SK-N-SH treated with all-trans-retinoic acid at 6 μM for 48 hours (cell line): Measurements from ENCODE around the gene MACF1.

Experiments used
- ATAC-seq: fragments of 200-7000 bp; cut with Tn5 transposase; 3 replicates; pipeline ENCODE4 v1.9.1; 2020; ENCODE audit warnings: mild to moderate bottlenecking, moderate library complexity
- BACH2 ChIP-seq: fragments of 250-450 bp; sonication (Bioruptor Pico); IDR thresholded peaks from 2 replicates; pipeline ENCODE4 v1.9.0; 2021; ENCODE audit warnings: mild to moderate bottlenecking, borderline replicate concordance
- CSRNP3 ChIP-seq: fragments of 250-450 bp; sonication (Bioruptor Pico); IDR thresholded peaks from 2 replicates; pipeline ENCODE4 v1.5.1; 2021; ENCODE audit warnings: mild to moderate bottlenecking, moderate library complexity
- ESRRG ChIP-seq: fragments of 250-450 bp; sonication (Bioruptor Pico); IDR thresholded peaks from 2 replicates; pipeline ENCODE4 v1.6.1; 2021; ENCODE audit warnings: mild to moderate bottlenecking
- GLIS3 ChIP-seq: fragments of 250-450 bp; sonication (Bioruptor Pico); IDR thresholded peaks from 2 replicates; pipeline ENCODE4 v1.5.0; 2020; ENCODE audit warnings: mild to moderate bottlenecking, moderate library complexity
- ISL1 ChIP-seq: fragments of 250-450 bp; sonication (Bioruptor Pico); IDR thresholded peaks from 2 replicates; pipeline ENCODE4 v2.1.2; 2022; ENCODE audit warnings: mild to moderate bottlenecking, moderate library complexity
- OSR1 ChIP-seq: fragments of 250-450 bp; sonication (Bioruptor Pico); IDR thresholded peaks from 2 replicates; pipeline ENCODE4 v1.8.0; 2022; ENCODE audit warnings: moderate library complexity, mild to moderate bottlenecking, inconsistent platforms
- RARB ChIP-seq: fragments of 250-450 bp; sonication (Bioruptor Pico); IDR thresholded peaks from 2 replicates; pipeline ENCODE4 v1.8.0; 2021; ENCODE audit warnings: mild to moderate bottlenecking, moderate library complexity
- SNAI2 ChIP-seq: fragments of 250-450 bp; sonication (Bioruptor Pico); IDR thresholded peaks from 2 replicates; pipeline ENCODE4 v1.5.0; 2020; ENCODE audit warnings: mild to moderate bottlenecking, moderate library complexity
- TCF4 ChIP-seq: fragments of 250-450 bp; sonication (Bioruptor Pico); IDR thresholded peaks from 2 replicates; pipeline ENCODE4 v1.8.0; 2021; ENCODE audit warnings: mild to moderate bottlenecking, moderate library complexity, borderline replicate concordance
- TSHZ2 ChIP-seq: fragments of 250-450 bp; sonication (Bioruptor Pico); IDR thresholded peaks from 2 replicates; pipeline ENCODE4 v1.5.0; 2020; ENCODE audit warnings: mild to moderate bottlenecking, moderate library complexity
- ZC3H10 ChIP-seq: fragments of 250-450 bp; sonication (Bioruptor Pico); IDR thresholded peaks from 2 replicates; pipeline ENCODE4 v1.5.1; 2021; ENCODE audit warnings: mild to moderate bottlenecking, moderate library complexity
- ZFP30 ChIP-seq: fragments of 450-650 bp; formaldehyde crosslinking; IDR thresholded peaks from 2 replicates; pipeline ENCODE4 v1.5.0; 2022; ENCODE audit warnings: mild to moderate bottlenecking, moderate library complexity
- ZNF565 ChIP-seq: fragments of 450-650 bp; formaldehyde crosslinking; conservative IDR thresholded peaks from 2 replicates; pipeline ENCODE4 v1.5.0; 2020; ENCODE audit warnings: low read depth, mild to moderate bottlenecking, moderate library complexity
- ZNF70 ChIP-seq: fragments of 450-650 bp; formaldehyde crosslinking; IDR thresholded peaks from 2 replicates; pipeline ENCODE4 v1.5.0; 2020; ENCODE audit warnings: mild to moderate bottlenecking, moderate library complexity
- ZNF8 ChIP-seq: fragments of 450-650 bp; formaldehyde crosslinking; IDR thresholded peaks from 2 replicates; pipeline ENCODE4 v1.5.0; 2020; ENCODE audit warnings: mild to moderate bottlenecking, moderate library complexity
- TF ChIP-seq, protein P1 (sequence below): fragments of 250-450 bp; sonication (Bioruptor Pico); IDR thresholded peaks from 2 replicates; pipeline ENCODE4 v1.8.0; 2020; ENCODE audit warnings: mild to moderate bottlenecking, moderate library complexity, borderline replicate concordance
- TF ChIP-seq, protein P2 (sequence below): fragments of 250-450 bp; sonication (Bioruptor Pico); IDR thresholded peaks from 2 replicates; pipeline ENCODE4 v1.5.1; 2020; ENCODE audit warnings: low read depth, mild to moderate bottlenecking, moderate library complexity
- TF ChIP-seq, protein P3 (sequence below): fragments of 250-450 bp; sonication (Bioruptor Pico); IDR thresholded peaks from 2 replicates; pipeline ENCODE4 v1.8.0; 2021; ENCODE audit warnings: low read depth, mild to moderate bottlenecking, moderate library complexity, borderline replicate concordance

MACF1 gene

GRCh38 chr1:39441797-39442196 lies 237.3 kb downstream of the MACF1 start:
- TF ChIP-seq GLIS3 (CRISPR knock-in tag) (no peak), CSRNP3 (CRISPR knock-in tag) (no peak), ZC3H10 (CRISPR knock-in tag) (no peak), ESRRG (no peak), RARB (CRISPR knock-in tag) (no peak), ISL1 (no peak), OSR1 (CRISPR knock-in tag) (no peak), ZNF565 (CRISPR knock-in tag) (no peak), TCF4 (CRISPR knock-in tag) (no peak), ZNF70 (no peak)
- TF ChIP-seq, protein P1, sequence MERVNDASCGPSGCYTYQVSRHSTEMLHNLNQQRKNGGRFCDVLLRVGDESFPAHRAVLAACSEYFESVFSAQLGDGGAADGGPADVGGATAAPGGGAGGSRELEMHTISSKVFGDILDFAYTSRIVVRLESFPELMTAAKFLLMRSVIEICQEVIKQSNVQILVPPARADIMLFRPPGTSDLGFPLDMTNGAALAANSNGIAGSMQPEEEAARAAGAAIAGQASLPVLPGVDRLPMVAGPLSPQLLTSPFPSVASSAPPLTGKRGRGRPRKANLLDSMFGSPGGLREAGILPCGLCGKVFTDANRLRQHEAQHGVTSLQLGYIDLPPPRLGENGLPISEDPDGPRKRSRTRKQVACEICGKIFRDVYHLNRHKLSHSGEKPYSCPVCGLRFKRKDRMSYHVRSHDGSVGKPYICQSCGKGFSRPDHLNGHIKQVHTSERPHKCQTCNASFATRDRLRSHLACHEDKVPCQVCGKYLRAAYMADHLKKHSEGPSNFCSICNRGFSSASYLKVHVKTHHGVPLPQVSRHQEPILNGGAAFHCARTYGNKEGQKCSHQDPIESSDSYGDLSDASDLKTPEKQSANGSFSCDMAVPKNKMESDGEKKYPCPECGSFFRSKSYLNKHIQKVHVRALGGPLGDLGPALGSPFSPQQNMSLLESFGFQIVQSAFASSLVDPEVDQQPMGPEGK (CRISPR knock-in tag): no peak
- TF ChIP-seq, protein P2, sequence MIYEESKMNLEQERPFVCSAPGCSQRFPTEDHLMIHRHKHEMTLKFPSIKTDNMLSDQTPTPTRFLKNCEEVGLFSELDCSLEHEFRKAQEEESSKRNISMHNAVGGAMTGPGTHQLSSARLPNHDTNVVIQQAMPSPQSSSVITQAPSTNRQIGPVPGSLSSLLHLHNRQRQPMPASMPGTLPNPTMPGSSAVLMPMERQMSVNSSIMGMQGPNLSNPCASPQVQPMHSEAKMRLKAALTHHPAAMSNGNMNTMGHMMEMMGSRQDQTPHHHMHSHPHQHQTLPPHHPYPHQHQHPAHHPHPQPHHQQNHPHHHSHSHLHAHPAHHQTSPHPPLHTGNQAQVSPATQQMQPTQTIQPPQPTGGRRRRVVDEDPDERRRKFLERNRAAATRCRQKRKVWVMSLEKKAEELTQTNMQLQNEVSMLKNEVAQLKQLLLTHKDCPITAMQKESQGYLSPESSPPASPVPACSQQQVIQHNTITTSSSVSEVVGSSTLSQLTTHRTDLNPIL (CRISPR knock-in tag): no peak
- TF ChIP-seq, protein P3, sequence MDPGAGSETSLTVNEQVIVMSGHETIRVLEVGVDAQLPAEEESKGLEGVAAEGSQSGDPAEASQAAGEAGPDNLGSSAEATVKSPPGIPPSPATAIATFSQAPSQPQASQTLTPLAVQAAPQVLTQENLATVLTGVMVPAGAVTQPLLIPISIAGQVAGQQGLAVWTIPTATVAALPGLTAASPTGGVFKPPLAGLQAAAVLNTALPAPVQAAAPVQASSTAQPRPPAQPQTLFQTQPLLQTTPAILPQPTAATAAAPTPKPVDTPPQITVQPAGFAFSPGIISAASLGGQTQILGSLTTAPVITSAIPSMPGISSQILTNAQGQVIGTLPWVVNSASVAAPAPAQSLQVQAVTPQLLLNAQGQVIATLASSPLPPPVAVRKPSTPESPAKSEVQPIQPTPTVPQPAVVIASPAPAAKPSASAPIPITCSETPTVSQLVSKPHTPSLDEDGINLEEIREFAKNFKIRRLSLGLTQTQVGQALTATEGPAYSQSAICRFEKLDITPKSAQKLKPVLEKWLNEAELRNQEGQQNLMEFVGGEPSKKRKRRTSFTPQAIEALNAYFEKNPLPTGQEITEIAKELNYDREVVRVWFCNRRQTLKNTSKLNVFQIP (CRISPR knock-in tag): no peak
- ATAC-seq: no peak

DNA sequence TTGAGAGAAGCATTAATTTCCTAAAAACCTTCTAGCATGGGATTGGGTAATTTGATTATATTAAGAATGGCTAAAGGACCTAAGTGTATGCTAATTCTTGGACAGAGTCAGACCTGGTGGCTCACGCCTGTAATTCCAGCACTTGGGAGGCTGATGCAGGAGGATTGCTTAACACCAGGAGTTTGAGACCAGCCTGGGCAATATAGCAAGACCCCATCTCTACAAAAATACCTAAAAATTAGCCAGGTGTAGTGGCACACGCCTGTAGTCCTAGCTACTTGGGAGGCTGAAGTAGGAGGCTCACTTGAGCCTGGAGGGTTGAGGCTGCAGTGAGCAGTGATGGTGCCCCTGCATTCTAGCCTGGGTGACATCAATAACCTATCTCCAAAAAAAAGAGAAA lies 241.1 kb downstream of the MACF1 start:
- TF ChIP-seq CSRNP3 (CRISPR knock-in tag) (no peak), GLIS3 (CRISPR knock-in tag) (no peak), TCF4 (CRISPR knock-in tag) (no peak), RARB (CRISPR knock-in tag) (no peak), ZNF8 (CRISPR knock-in tag) (no peak), ZNF70 (no peak), ZC3H10 (CRISPR knock-in tag) (no peak), TSHZ2 (CRISPR knock-in tag) (no peak), BACH2 (CRISPR knock-in tag) (no peak), ZFP30 (CRISPR knock-in tag) (no peak), SNAI2 (CRISPR knock-in tag) (no peak)
- TF ChIP-seq, protein P3 (CRISPR knock-in tag): no peak
- ATAC-seq: no peak
